DND-41 (cell line): ENCODE results near the gene MAPK12.

Experiments
- ATAC-seq: fragments of 200-7000 bp; cut with Tn5 transposase; 3 replicates; pipeline ENCODE4 v1.9.1; 2021; ENCODE audit warnings: low read depth; ENCODE audit not compliant: insufficient read depth
- DNase-seq: peaks from one replicate; pipeline ENCODE4 v3.0.0-alpha.2; 2020
- H2AFZ ChIP-seq: 2 replicates; pipeline ENCODE4 v1.6.0; 2012; ENCODE audit warnings: low read depth, low read length
- H3K27ac ChIP-seq: 2 replicates; pipeline ENCODE4 v1.5.1; 2012; ENCODE audit warnings: low read length, inconsistent platforms
- H3K27me3 ChIP-seq: fragments of 200-600 bp; sonication (generic); 2 replicates; pipeline ENCODE4 v1.6.0; 2012; ENCODE audit warnings: low read length, mild to moderate bottlenecking, inconsistent platforms; ENCODE audit not compliant: insufficient read depth, poor library complexity
- H3K36me3 ChIP-seq: 2 replicates; pipeline ENCODE4 v1.5.1; 2012; ENCODE audit warnings: low read length, inconsistent platforms; ENCODE audit not compliant: insufficient read depth
- H3K4me1 ChIP-seq: 2 replicates; pipeline ENCODE4 v1.5.1; 2012; ENCODE audit warnings: mild to moderate bottlenecking, low read length; ENCODE audit not compliant: insufficient read depth
- H3K4me2 ChIP-seq: 2 replicates; pipeline ENCODE4 v1.6.0; 2012; ENCODE audit warnings: mild to moderate bottlenecking, moderate library complexity, low read length, inconsistent platforms; ENCODE audit not compliant: insufficient read depth
- H3K4me3 ChIP-seq, 2 experiments: fragments of 200-600 bp in 1 of 2; shearing (Covaris generic) in 1 of 2; 2 replicates each; pipeline ENCODE4 v1.5.1; 2012 to 2016; ENCODE audit warnings: inconsistent platforms in 2 of 2, low read length in 2 of 2, mild to moderate bottlenecking in 2 of 2, low read depth in 1 of 2, moderate library complexity in 1 of 2
- H3K79me2 ChIP-seq: 2 replicates; pipeline ENCODE4 v1.6.0; 2012; ENCODE audit warnings: low read length, inconsistent platforms; ENCODE audit not compliant: insufficient read depth
- H3K9ac ChIP-seq: 2 replicates; pipeline ENCODE4 v1.6.0; 2012; ENCODE audit warnings: low read depth, mild to moderate bottlenecking, inconsistent platforms, low read length, moderate library complexity
- H3K9me3 ChIP-seq: 2 replicates; pipeline ENCODE4 v1.5.1; 2012; ENCODE audit warnings: low read length, moderate library complexity, mild to moderate bottlenecking, inconsistent platforms; ENCODE audit not compliant: insufficient read depth, severe bottlenecking
- H4K20me1 ChIP-seq: 2 replicates; pipeline ENCODE4 v1.6.0; 2012; ENCODE audit warnings: low read length; ENCODE audit not compliant: insufficient read depth
- EZH2 ChIP-seq: IDR thresholded peaks from 3 replicates; pipeline ENCODE4 v1.6.1; 2012; ENCODE audit warnings: borderline replicate concordance, low read depth, mild to moderate bottlenecking, moderate library complexity, low read length, inconsistent platforms; ENCODE audit not compliant: severe bottlenecking
- TF ChIP-seq, protein P1 (sequence below): IDR thresholded peaks from 2 replicates; pipeline ENCODE4 v1.5.1; 2012; ENCODE audit warnings: borderline replicate concordance, low read length, moderate library complexity, mild to moderate bottlenecking; ENCODE audit not compliant: poor library complexity, severe bottlenecking; ENCODE audit errors: extremely low read depth

MAPK12 gene

DNA sequence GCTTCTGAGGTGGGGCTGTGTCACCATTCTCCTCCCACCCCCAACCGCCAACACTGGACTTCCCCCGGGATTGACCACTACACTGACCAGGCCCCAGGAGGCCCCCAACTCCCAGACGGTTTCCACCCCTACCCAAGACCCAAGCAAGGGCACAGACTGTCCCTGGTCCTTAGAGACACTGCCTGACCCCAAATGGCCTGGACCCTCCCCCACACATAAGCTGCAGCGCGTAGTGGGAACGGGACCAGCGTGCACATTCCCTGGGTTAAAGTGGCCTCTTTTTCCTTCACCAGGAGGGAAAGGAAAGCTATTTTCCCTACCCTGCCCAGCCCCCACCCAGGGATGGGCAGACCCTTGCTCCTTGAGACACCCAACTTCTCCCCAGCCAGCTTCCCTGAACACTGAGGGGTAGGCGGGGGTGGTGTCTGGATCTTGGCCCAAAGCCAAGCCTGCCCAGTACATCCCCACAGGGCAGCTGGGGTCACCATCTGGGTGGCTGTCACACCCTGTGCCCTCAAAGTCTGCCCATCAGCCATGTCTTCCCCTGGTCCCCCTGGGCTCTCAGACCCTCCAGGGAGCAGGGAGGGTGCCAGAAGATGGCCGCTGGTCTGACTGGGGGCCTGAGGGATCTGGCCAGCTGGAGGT is 1.6 kb upstream of the MAPK12 start:
- Histone ChIP-seq H3K4me3 (no peak overlapping the region), H3K79me2 (no peaks in the 10 kb centered on the region), H2AFZ (no peak overlapping the region), H3K27ac (no peak overlapping the region), H3K9me3 (no peaks in the 10 kb centered on the region), H3K36me3 (no peaks in the 10 kb centered on the region), H3K9ac (no peak overlapping the region), H4K20me1 (peaks cover 17% of the 10 kb centered on the region), H3K4me2 (no peak overlapping the region), H3K27me3 (no peaks in the 10 kb centered on the region), H3K4me1 (no peaks in the 10 kb centered on the region)
- no peak for TF ChIP-seq EZH2
- TF ChIP-seq, protein P1, sequence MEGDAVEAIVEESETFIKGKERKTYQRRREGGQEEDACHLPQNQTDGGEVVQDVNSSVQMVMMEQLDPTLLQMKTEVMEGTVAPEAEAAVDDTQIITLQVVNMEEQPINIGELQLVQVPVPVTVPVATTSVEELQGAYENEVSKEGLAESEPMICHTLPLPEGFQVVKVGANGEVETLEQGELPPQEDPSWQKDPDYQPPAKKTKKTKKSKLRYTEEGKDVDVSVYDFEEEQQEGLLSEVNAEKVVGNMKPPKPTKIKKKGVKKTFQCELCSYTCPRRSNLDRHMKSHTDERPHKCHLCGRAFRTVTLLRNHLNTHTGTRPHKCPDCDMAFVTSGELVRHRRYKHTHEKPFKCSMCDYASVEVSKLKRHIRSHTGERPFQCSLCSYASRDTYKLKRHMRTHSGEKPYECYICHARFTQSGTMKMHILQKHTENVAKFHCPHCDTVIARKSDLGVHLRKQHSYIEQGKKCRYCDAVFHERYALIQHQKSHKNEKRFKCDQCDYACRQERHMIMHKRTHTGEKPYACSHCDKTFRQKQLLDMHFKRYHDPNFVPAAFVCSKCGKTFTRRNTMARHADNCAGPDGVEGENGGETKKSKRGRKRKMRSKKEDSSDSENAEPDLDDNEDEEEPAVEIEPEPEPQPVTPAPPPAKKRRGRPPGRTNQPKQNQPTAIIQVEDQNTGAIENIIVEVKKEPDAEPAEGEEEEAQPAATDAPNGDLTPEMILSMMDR = no peak
- no peak for DNase-seq
- ATAC-seq = no peak

DNA sequence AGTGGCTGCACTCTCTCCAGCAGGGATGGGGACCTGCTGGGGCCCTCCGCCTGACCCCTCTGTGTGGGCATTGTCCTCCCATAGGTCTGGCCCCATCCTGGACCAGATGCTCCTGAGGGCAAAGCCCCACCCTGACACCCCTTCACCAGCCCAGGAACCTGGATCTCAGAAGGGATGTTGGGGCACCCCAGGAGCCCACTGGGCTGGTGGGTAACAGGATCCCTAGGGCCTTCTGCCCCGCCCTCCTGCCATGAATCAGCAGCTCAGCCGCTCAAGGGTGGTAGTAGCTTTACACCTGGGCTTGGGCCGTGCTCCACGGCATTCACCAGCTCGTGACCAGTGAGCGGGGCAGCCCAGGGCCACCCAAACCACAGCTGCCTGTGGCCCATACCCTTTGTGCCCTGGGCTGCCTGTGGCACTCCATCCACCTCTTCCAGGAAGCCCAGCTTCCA is 1.0 kb upstream of the MAPK12 start:
- DNase-seq (no peak), ATAC-seq (no peak)
- H3K79me2 ChIP-seq = no peaks in the 10 kb centered on the region
- no peak overlapping the region for H3K4me2 ChIP-seq
- no peaks in the 10 kb centered on the region for H3K27me3 ChIP-seq
- H4K20me1 ChIP-seq = peaks cover 17% of the 10 kb centered on the region
- H3K27ac ChIP-seq = no peak overlapping the region
- no peak overlapping the region for H3K9ac ChIP-seq
- TF ChIP-seq EZH2 = no peak
- TF ChIP-seq, protein P1 = no peak
- H3K36me3 ChIP-seq = no peaks in the 10 kb centered on the region
- H3K4me1 ChIP-seq = no peaks in the 10 kb centered on the region
- no peak overlapping the region for H3K4me3 ChIP-seq
- H3K9me3 ChIP-seq = no peaks in the 10 kb centered on the region
- H2AFZ ChIP-seq = no peak overlapping the region

DNA sequence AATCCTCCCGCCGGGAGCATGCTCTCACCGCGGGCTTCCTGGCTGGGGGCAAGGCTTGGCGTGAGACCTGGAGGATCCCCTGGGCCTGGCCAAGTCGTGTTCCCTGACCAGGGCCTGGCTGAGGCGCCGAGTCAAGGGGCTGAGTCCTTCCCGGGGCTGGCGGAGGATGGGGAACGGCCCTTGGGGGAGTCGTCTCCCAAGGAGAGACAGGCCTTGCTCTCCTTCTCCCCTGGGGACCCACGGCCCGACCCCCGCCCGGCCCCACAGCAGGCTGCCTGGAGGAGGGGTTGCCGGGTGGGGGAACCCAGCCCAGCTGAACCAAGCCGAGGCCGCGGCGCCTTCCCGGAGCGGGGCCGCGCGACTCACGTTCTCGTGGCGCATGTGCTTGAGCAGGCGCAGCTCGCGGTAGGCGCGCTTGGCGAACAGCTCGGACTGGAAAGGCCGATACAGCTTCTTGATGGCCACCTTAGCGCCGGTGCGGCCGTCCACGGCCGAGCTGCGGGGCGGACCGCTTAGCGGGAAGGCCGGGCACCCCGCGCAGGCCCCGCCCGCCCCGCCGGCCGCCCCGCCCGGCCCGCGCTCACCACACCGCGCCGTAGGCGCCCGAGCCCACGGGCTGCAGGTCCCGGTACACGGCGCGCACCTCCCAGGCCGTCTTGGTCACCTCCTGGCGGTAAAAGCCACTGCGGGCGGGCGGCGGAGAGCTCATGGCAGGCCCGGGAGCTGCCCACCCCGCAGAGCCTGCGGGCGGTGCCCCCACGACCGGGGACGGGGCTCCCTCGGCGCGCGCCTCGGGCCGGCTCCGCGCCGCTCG is 475 bp downstream of the MAPK12 start:
- no peaks in the 10 kb centered on the region for H3K79me2 ChIP-seq
- no peak overlapping the region for H3K4me3 ChIP-seq
- no peak overlapping the region for H2AFZ ChIP-seq
- TF ChIP-seq, protein P1 = no peak
- no peak for TF ChIP-seq EZH2
- H3K27me3 ChIP-seq = no peaks in the 10 kb centered on the region
- H3K9ac ChIP-seq = no peak overlapping the region
- H3K9me3 ChIP-seq = no peaks in the 10 kb centered on the region
- H3K4me1 ChIP-seq = no peaks in the 10 kb centered on the region
- H3K4me2 ChIP-seq = no peak overlapping the region
- H3K27ac ChIP-seq = no peak overlapping the region
- H4K20me1 ChIP-seq = peaks cover 17% of the 10 kb centered on the region
- DNase-seq (no peak), ATAC-seq (no peak)
- H3K36me3 ChIP-seq = no peaks in the 10 kb centered on the region
